Activated T-cell treated with anti-CD3 and anti-CD28 coated beads for 1 hour (primary cell): ENCODE data around the gene SLC27A2.
"Not testable (repeated sequence)": the region's sequence is repeated elsewhere in the genome, so short reads cannot be mapped to it uniquely, and the experiment has no call there.

Source experiments
- DNase-seq: peaks from one replicate; pipeline ENCODE4 v3.0.0-alpha.2; 2020; ENCODE audit warnings: low read depth

The SLC27A2 gene

DNA sequence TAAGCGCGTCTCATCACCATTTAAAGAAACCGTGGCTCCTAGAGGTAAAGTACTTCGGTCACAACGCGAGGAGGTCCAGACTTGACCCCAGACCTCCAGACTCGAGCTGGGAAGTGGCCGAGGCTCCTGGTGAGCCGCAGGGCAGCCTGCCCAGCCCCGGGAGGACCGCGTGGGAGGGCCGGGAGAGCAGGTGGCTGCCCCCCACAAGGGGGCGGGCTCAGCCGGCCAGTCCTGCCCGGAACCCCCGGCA lies at the start of gene SLC27A2:
Gene SLC27A2, plus strand, starts transcription at position 228 of the 250 bp plus-strand sequence. CDS start 232 bp downstream, outside the sequence.
- DNase-seq: no peak

DNA sequence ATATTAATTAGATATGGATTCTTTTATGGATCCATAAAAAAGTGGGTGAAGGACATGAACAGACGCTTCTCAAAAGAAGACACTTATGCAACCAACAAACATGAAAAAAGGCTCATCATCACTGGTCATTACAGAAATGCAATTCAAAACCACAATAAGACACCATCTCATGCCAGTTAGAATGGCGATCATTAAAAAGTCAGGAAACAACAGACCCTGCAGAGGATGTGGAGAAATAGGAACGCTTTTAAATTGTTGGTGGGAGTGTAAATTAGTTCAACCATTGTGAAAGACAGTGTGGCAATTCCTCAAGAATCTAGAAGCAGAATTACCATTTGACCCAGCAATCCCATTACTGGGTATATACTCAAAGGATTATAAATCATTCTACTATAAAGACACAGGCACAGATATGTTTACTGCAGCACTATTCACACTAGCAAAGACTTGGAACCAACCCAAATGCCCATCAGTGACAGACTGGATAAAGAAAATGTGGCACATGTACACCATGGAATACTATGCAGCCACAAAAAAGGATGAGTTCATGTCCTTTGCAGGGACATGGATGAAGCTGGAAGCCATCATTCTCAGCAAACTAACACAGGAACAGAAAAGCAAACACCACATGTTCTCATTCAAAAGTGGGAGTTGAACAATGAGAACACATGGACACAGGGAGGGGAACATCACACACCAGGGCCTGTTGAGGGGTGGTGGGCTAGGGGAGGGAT lies 49.6 kb upstream of the SLC27A2 start:
- not testable (repeated sequence) for DNase-seq

DNA sequence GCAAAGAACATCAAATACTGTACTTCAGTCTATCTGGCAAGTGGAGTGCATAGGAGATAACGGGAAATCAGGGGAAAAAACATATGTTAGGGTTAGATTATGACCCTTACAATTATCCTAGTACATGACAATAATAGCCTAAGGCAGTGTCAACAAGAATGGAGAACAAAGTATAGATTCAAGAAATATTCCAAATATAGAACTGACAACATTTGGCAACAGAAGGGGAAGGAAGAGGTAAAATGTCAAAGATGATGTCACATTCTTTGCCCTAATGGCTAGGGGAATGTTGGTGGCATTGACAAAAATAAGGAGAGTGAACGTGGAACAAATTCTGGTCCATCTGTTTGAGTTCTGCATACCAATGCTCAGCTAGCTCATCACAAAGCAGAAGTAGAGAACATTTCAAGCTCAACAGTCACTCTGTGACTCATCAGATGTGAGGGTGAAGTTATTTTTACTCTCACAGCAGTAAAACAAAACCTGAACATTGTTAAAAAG lies 47.4 kb upstream of the SLC27A2 start:
- no peak for DNase-seq

DNA sequence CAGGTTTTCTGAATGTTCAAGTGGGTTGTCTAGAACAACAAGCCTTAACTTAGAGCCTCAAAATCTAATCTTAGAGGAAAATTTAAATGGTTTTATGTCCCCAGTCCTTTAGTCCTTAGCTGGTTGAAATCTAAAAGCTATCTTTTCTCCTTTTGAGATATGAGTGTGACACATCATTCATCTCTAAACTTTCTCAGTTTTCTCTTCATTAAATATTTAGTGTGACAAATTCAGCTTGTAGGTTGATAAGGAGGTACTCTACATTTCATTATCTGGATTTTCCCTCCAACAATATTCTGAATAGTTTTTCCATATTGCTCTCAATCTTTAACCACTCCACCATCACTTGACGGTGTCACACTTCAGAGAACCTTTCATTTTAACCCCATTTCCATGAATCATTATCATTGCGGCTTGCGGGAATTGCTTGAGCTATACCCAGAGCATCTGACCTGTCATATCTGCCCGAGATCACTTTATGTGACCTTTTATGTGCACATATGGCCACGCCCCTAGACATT lies 46.9 kb upstream of the SLC27A2 start:
- DNase-seq: no peak

DNA sequence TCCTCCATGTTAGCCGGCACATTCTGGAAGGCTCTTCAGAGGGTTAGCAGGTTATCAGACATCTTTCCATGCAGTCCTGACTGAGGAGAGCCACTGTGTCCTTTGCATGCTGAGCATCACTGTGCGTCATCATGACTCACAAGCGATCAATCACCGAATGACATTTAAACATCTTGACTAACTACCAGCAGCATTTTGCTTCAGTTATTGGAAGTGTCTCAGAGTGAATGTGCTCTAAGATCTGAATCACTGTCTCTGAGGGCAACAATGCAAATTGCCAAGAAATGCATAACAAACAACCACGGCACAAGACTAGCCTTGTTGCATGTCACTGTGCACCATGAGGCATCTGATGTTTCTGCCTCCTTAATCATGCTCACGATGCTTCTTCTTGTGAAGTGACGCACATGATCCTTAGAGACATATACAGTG lies 44.6 kb upstream of the SLC27A2 start:
- DNase-seq: no peak

DNA sequence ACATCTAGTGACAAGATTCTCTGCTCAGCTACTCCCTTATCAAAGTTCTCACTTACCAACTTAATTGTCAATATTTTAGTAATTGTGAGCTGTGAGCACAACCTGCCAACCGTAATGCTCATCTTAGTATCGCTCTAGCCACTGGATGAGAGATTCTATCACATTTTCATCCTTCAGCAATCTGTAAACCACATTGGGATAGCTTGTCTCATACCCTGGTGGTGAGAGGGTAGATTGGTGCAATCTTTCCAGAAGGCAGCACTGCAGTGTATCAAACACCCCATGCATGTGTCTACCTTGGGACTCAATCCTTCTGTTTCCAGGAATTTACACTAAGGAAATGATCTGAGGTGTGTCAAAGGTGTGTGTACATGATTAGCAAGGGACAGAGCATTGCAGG lies 44.1 kb upstream of the SLC27A2 start:
- no peak for DNase-seq

DNA sequence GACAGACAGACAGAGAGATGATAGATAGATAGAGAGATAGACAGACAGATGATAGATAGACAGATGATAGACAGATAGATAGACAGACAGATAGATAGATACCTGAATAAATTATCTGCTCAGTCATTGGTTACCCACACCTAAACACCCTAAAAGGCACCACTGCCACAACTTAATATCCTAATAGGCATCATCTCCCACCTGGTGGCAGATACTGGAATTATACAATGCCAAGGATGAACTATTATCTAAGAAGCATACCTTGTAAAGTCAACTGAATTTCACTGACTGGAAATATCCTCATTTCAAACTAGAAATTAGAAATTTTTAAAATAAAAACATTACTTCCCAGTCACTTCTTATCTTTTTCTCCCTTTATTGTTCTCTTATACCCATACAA lies 43.6 kb upstream of the SLC27A2 start:
- no peak for DNase-seq

DNA sequence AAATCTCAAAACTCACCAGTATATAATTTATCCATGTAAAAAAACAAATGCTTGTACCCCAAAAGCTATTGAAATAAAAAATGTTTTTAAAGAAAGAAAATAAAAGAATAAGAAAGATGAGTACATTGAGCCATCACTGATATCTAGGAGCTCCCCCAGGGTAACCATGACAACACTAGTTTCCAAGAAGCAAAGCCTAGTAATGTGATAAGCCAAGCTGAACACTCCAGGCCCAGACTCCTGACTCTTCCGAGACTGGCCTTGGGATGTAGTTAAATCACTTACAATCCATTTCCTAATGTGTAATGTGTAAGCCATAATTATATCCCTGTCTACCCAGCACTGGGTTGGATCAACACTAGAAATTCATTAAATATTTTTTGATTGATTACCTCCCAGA lies 41.9 kb upstream of the SLC27A2 start:
- DNase-seq: no peak

DNA sequence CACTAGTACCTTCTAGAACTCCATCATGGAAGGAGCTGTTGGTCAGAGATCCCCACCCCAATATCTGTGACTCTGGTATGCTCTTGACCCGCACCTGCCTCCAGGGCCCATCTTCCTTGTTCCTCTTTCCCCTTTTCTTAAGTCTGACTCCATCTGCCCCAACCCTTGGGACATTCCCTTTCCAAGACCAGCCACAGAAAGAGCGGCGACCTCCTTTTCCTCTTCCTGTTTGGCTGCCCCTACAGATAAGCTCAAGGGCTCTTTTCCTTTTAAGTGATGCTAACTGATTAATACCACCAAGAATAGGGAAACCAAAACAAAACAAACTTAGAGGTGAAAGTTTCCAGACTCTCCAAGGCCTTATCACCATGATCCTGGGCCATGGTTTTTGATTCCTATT lies 41.0 kb upstream of the SLC27A2 start:
- DNase-seq: no peak

DNA sequence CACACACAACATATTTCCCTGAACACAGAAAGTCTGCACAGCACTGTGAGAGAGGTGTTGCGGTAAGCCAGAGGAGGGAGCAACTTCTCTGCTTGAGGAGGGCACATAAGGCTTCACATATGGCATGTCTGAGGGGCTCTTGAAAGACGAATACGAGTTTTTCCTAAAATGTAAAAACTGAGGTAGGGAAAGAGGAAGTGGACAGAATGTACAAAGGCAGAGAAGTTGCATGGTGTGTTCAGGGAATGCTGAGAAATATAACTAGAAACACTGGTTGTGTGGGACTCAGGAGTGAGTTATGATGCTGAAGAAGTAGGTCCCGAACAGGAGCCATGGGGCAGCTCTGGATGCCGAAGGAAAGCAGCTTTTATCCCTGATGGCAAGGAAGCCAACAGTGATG lies 40.1 kb upstream of the SLC27A2 start:
- DNase-seq: no peak

DNA sequence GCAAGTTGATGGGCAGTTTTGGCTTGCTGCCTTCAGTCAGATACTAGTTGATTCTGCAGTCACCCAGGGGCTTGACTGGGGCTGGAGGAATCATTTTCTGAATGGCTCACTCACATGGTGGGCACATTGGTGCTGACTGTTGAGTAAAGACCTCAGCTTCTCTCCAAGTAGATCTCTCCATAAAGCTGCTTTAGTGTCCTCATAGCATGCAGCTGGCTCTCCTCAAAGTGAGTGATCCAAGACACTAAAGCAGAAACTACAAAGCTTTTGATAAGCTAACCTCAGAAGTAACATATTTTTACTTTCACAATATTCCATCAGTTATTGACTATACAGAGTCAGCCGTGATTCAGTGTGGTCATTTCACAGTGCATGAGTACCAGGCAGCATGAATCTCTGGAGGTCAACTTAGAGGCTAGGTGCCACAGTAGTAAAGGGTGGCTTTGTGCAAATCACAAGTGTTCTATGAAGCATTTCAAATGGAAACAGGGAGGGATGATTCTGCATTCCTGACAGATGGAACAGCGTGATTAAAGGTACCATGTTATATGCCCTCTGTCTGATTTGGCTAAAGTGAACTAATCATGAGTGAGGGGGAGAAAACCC lies 38.6 kb upstream of the SLC27A2 start:
- DNase-seq: no peak

DNA sequence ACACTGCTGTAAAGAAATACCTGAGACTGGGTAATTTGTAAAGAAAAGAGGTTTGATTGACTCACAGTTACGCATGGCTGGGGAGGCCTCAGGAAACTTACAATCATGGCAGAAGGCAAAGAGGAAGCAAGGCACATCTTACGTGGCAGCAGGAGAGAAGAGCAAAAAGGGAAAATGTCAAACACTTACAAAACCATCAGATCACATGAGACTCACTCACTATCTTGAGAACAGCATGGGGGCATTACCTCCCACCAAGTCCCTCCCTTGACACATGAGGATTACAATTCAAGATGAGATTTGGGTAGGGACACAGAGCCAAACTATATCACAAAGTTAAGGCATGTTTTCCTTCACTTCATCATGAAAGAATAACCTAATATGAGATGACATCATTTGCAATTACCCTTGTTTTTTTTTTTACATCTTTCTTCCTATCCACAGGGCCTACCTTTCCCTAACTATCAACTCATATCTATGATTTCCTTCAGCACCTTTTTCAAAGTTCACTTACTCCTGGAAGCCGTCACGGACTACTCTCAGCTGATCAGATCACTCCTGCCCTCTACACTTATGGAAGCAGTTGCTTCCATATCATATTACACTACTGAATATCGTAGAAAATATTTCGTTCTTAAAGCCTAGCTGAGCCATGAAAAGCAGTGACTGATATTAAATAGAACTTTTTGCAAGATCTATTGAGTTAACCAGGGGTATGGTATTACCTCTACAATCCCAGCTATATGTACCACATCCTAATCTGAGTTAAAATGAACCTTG lies 37.5 kb upstream of the SLC27A2 start:
- DNase-seq: no peak

DNA sequence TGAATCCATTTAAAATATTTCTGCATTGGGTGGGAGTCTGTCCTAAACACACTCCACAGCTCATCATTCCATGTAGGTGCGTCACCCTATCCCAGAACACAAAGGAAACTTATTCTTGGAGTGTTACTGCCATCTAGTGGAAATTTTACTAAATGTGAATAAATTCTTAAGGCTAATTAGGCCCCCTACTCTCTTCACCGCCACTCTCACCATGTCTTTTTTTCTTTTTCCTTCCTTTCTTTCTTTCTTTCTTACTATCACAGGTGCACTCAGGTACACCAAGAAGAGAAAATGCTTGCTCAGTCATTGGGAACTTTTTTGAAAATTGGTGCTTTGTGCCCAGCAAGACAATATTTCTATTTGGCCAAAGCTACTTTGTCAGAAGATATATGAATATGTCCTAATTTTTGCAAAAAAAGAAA lies 36.5 kb upstream of the SLC27A2 start:
- DNase-seq: no peak

DNA sequence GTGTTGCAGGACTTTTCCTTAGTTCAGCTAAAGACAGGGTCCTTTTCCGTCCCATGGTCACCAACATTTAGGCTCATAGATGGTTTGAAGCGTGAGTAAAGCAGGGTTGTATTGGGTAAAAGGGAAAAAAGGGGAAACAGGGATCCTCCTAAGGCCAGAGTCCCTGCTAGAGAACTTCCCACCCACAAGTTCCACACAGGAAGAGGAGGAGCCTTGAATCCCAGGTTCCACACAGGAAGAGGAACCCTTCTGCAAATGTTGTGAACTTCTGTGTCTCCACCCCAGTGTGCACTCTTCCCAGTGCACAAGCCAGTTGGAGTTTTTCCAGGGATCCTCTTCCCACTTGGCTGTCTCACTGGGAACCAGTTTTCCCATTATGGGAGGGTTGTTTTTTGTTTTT lies 35.4 kb upstream of the SLC27A2 start:
- DNase-seq: no peak

DNA sequence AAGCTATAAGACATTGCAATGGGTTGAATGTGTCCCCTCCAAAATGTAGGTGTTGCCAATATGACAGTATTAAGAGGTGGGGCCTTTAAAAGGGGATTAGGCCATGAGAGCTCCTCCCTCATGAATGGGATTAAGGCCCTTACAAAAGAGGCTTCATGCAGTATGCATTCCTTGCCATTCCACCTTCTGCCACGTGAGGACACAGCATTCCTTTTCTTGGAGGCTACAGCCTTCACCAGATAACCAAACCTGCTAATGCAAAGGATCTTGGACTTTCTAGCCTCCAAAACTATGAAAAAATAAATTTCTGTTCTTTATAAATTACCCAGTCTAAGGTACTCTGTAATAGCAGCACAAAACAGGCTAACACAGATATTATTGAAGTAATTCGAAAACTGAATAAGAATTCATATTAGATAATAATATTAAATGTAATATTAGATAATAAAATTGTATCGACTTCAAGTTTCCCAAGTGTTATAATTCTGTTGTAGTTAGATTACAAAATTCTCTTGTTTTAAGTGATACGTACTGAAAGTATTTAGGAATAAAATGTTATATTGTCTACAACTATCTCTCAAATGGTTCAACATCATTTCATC lies 33.5 kb upstream of the SLC27A2 start:
- DNase-seq: no peak

DNA sequence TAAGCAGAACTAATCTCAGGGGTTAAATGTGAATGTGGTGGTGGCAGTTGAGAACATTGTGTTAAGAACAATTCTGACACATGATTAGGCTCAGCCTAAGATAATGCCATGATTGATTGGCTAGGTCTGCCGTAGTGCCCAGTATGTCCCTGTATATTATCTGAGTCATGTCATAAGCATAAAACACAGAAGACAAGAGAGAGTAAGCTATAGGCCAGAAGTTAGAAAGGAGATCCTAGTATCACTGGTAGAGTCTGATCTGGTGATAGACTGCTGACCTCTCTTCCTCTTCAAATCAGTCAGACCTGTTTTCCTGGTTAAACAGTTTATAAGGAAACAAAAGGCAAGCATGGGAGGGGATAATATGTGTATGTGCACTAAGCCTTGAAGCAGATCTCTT lies 32.9 kb upstream of the SLC27A2 start:
- DNase-seq: no peak

DNA sequence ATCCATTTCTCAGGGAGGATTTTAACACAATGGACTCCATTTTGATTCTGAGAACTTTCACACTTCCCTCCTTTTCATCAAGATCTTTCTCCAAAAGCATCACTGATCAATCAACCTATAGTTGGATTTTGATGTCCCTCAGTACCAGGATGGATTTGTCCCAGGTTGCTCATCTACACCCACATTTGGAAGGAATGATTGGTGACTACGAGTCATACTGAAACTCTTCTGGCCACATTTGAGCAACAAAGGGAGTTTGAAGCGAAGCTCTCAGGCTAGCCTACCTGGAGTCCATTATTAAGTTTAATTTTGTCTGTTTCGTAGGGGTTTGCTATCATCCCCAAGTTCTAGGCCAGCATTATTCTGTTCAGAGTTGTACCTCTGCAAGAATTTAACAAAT lies 31.6 kb upstream of the SLC27A2 start:
- DNase-seq: no peak

DNA sequence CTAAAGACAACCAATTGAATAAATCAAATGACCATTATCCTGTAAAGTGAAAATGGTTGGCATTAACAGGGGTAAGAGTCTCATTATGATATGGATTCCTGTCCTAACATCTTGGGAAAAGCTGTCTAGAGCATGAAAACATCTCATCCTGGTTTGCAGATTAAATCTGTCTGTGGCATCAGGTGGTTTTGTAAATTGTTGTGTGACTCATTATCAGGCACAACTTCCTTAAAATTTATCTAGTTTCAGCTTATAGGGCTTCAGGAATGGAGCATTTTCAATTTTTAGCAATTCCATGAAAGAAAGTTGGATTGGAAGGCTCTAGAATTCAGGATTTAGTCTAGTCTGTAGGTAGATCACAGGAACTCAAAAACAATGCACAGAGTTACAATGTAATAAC lies 31.1 kb upstream of the SLC27A2 start:
- DNase-seq: no peak

DNA sequence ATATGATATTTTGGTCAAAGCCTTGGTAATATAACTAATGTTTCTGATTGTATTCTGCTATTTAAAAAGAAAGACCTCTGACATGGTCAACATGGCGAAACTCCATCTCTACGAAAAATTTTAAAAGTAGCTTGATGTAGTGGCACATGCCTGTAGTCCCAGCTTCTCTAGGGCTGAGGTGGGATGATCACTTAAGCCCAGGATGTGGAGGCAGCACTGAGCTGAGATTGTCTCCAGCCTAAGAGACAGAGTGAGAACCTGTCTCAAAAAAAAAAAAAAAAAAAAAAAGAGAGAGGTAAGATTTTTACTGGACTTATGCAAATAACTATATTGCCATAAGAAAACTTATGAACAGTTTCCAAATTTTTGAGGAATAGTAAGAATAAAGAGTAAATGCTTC lies 30.5 kb upstream of the SLC27A2 start:
- no peak for DNase-seq

DNA sequence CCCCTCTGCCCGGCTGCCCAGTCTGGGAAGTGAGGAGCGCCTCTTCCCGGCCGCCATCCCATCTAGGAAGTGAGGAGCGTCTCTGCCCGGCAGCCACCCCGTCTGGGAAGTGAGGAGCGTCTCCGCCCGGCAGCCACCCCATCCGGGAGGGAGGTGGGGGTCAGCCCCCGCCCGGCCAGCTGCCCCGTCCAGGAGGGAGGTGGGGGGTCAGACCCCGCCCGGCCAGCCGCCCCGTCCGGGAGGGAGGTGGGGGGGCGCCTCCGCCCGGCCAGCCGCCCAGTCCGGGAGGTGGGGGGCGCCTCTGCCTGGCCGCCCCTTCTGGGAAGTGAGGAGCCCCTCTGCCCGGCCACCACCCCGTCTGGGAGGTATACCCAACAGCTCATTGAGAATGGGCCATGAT lies 23.8 kb upstream of the SLC27A2 start:
- DNase-seq: not testable (repeated sequence)

DNA sequence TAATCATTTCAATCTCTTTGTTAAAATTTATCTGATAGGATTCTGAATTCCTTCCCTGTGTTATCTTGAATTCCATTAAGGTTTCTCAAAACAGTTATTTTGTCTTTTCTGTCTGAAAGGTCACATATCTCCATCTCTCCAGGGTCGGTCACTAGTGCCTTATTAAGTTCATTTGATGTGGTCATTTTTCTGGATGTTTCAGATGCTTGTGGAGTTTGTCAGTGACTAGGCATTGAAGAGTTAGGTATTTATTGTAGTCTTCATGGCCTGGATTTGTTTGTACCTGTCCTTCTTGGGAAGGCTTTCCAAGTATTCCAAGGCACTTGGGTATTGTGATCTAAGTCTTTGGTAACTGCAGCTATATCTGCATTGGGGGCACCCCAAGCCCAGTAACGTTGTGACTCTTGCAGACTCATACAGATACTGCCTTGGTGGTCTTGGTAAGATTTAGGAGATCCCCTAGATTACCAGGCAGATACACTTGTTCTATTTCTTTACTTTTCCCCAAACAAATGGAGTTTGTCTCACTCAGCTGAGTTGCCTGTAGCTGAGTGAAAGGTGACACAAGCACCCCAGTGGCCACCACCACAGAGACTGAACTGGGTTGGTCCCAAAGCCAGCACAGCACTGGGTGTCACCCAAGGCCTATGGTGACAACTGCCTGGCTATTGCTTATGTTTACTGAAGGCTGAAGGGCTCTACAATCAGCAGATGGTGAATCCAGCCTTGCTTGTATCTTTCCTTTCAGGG lies 18.9 kb upstream of the SLC27A2 start:
- no peak for DNase-seq
